Stimulated activated CD8-positive, alpha-beta memory T cell treated with anti-CD3 and anti-CD28 coated beads, Interleukin-2, amount 100 ng/mL, for 48 hours (primary cell): Measurements from ENCODE around the gene ZSWIM1.

Source experiments
- DNase-seq, 2 donors: peaks; one replicate each; pipeline ENCODE4 v3.0.0-alpha.2; 2020; ENCODE audit warnings: low read depth in 2 of 2

Gene ZSWIM1

DNA sequence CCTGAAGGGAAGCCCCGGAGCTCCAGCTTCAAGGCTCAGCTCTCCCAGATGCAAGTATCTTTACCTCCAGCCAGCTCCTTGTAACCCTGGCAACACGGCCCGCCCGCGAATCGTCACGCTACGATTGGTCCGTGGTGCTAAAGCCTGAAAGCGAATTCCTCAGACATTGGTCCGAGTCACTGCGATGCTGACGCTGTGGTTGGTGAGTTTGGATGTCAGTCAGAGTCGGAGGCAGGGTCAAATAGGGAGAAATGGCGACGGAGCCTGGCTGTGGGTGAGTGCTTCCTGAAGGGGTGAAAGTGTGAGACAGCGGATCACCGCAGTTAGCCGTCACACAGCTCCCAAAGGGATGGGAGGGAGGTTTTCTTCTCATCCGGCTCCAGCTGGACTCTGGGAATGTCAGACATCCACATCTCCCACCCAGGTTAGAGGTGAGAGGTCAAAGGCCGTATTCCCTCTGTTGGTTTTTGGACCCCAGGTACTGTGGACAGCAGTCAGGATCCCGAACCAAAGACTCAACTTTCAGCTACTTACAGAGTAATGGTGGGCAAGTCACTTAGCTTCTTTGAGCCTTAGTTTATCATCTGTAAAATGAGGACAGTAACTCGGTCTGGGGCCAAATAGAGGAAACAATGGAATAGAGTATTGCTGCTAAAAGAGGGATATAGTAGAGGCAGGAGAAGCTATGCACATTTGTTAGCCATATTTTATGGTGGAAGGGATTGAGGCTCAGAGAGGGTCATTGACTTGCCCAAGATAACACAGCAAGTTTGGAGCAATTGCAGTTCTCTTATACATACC lies at the start of gene ZSWIM1:
Gene ZSWIM1, plus strand, starts transcription at position 240 of the 801 bp plus-strand sequence. CDS start 1,366 bp downstream, outside the sequence.
- DNase-seq = peak; percentile 88 to 99

DNA sequence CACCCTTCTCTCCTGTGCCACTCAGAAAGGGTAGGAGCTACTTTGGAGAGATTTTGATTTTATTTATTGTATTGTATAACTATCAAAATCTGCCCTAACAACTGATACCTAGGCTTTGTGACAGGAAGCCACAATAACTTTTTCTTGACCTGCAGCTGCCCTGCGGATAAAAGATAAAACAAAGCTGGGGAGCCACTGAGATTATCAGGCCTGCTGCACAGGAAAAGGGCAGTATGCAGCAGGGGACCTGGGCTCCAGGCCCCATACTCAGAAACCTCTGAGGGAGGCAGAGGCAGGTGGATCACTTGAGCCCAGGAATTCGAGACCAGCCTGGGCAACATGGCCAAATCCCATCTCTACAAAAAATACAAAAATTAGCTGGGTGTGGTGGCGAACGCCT lies 48.4 kb upstream of the ZSWIM1 start:
- DNase-seq = no peak

DNA sequence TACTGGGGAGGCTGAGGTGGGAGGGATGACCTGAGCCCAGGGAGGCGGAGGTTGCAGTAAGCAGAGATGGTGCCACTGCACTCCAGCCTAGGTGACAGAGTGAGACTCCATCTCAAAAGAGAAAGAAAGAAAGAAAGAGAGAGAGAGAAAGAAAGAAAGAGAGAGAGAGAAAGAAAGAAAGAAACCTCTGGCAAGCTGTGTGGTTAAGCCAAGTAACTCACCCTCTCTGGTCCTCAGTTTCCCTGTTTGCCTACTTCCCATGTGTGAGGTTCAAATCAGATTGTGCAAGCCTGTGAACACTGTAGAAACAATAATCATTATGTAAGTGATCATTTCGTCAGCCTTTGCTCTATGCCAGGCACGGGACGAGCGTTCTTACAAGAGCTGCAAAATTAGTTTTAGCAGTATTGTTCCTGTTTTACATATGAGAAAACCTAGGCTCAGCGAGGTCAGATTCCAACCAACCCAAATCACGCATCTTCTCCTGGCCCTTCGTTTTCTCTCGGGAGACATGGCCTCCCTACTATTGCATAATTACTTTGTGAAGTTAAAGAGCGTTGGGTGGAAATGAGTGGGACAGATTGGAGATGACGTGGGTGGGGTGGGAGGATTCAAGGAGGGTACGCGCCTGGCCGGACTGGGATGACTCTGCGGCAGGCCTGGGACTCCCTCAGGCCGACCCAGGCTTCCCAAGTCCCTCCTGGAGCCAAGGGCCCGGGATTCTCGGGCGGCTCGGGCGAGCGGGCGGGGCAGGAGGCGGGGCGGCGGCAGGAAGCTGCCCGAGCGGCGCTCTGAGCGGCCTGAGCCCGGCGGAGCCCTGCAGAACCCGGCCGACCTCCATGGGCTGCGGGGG lies 47.8 kb upstream of the ZSWIM1 start, which contains the start of gene SNX21:
Gene SNX21, plus strand, starts transcription at position 770 of the 853 bp plus-strand sequence. CDS start 121 bp downstream, outside the sequence.
- DNase-seq = no peak

DNA sequence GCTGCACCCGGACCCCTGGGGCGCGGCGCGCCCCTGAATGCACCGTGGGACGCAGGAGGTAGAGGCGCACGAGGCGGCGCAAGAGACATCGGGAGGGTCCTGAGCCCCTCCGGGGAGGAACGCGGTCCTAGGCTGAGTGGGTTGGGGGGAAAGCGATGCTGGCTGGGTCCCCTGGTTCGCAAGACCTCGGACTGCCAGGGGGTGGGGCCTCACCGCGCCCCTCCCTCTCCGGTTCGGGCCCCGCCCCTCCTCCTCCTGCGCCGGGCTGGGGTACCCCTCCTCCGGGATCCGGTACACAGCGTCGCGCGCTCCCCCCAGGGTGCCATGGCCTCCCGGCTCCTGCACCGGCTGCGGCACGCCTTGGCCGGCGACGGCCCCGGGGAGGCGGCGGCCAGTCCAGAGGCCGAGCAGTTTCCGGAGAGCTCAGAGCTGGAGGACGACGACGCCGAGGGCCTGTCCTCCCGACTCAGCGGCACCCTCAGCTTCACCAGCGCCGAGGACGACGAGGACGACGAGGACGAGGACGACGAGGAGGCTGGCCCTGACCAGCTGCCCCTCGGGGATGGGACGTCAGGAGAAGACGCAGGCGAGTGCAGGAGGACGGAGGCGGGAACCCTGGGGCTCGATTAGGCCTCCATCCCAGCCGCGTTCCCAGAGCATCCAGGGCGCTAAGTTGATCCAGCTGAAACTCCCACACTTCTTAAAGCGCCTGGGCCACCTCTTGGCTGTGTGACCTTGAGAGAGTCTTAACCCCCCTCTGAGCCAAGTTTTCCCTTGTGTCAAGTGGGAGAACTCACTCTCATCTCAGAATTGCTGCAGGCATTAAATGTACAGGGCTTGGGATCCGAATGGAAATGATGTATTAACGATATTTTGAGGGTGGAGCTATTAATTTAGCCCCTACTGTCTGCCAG lies 46.9 kb upstream of the ZSWIM1 start:
- DNase-seq = no peak

DNA sequence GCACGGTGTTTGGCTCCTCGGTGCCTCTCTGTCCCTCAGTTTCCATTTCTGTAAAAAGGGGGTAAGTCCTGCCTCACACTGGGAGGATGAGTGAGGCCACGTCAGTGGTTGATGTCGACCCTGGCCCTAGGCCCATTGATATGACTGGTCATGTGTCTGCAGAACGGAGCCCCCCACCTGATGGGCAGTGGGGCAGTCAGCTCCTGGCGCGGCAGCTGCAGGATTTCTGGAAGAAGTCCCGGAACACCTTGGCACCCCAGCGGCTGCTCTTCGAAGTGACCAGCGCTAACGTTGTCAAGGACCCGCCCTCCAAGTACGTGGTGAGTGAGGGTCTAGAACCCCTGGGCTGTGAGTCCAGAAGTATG lies 46.2 kb upstream of the ZSWIM1 start:
- DNase-seq = no peak

DNA sequence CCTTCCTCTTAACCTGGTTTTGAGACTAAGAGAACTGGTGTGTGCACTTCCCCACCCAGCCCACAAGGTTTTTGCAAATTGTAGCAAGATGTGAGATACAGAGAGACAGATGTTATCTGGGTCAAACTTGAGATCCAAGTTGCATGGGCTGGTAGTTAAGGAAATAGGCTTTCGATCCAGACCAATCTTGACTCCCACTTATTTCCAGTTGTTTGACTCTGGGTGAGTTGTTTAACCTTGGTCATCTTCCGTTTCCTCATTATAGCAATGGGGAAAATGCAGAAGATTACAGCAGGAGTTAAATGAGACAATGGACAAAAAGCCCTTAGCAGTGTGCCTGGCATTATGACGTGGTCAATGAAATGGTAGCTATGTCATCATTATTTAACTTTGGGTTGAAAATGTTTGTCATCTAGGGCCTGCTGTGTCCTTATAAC lies 45.7 kb upstream of the ZSWIM1 start:
- DNase-seq = no peak

DNA sequence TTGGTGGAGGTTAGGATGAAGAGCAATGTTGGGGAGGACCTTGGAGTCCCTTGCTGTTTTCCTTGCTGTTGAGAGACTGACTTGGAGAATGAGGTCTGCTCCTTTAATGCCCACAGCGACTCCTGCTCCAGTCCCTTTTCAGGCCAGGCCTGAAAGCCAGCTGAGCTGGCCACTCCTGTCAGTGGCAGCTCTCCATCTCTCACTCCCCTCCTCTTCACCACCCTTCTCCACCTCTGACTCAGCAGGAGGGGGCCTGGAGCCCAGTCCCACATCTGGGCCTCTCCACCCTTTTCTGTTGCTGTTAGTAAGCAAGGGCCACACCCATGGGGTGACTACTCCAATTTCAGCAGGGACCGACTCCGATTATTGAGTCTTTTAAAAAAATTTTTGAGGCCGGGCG lies 45.2 kb upstream of the ZSWIM1 start:
- DNase-seq = no peak

DNA sequence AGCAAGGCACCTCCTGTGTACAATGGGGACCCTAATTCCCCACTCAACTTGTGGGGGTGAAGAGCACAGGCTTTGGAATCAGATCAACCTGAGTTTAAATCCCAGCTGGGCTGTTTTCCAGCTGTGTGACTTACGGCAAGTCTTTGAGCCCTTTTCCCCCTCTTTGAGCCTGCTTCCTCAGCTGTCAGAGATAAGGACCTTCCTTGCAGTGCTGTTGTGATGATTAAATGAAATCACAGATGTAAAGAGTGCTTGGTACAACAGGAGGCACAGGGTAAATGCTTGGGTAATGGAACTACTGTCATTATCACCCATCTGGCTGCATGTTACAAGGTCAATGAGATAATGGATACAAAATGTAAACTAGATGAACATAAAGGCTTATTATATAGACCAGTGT lies 44.2 kb upstream of the ZSWIM1 start:
- no peak for DNase-seq

DNA sequence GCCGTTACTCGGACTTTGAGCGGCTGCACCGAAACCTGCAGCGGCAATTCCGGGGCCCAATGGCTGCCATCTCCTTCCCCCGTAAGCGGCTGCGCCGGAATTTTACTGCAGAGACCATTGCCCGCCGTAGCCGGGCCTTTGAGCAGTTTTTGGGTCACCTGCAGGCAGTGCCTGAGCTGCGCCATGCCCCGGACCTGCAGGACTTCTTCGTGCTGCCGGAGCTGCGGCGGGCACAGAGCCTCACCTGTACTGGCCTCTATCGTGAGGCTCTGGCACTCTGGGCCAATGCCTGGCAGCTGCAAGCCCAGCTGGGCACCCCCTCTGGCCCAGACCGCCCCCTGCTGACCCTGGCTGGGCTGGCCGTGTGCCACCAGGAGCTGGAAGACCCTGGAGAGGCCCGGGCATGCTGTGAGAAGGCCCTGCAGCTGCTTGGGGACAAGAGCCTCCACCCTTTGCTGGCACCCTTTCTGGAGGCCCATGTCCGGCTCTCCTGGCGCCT lies 40.3 kb upstream of the ZSWIM1 start:
- no peak for DNase-seq

DNA sequence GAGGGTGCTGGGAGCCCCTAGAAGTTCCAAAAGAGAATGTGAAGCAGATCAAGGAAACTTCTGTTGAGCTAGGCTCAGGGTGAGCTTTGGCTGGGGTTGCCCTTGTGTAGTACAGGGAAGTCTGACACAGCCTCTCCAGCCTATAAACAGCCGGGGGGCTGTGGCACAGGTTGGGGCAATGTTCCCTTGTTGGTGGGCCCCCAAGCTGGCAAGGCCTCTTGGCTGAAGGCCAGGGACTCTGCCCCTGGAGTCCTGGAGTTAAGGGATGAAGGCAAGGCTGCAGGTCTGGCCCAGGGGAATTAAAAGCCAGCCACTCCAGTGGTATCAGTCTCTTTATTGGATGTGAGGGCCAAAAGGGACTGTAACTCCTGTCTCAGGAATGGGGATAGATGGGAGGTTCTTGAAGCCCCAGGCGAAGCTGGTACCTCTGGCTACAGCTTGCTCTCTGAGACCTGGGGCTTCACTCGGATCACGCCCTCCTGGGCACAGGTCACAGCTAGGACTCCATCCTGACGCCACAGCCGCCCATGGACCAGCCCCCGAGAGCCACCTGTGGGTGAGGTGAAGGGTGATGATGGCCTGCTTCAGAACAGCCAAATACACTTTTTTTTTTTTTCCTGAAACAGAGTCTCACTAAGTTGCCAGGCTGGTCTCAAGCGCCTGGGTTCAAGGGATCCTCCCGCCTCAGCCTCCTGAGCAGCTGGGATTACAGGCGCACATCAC lies 39.5 kb upstream of the ZSWIM1 start:
- DNase-seq = no peak

DNA sequence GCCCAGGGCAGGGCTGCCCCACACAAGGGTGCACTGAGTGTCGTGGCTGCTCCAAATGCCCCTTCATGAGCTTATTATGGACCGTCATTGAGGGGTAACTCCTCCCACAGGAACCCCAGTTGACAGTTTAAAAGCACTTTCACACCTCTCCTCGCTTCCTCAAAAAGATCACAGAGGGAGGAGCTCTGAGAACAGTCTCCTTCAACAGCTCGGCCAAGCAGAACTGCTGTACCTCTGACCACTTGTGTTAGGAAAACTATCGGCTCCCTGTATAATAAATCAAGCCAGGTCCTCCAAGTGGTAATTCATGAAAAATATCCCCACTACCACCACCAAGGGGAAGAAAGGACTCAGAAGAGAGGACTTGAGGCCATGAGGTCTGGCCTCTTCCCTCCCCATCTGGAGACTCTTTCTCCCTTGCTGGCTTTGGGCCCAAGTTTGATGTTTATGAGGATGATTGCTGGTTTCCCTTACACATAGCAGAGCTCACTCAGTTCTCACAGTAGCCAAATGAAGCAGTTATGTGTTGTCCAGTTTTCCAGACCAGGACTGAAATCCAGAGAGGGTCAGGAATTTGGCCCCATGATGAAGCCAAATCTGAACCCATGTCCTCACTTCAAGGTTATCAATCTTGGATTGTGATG lies 38.7 kb upstream of the ZSWIM1 start:
- no peak for DNase-seq

DNA sequence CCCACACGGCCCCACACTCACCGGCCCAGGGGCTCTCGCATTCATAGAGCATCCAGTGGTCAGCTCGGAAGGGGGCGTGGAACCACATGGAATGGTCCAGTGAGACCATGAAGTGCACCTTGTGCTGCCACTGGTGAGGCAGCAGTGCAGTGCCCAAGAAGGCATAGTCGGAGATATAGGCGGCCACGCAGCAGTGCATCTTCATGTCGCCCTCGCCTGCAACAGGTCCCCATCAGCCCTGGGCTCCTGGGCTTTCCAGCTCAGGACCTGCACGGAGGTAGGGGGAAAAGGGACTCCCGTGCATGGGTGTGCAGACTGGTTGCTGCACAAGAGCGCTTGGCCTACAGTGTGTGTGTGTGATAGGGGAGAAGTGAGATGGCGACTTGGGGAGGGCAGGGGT lies 37.5 kb upstream of the ZSWIM1 start:
- no peak for DNase-seq

DNA sequence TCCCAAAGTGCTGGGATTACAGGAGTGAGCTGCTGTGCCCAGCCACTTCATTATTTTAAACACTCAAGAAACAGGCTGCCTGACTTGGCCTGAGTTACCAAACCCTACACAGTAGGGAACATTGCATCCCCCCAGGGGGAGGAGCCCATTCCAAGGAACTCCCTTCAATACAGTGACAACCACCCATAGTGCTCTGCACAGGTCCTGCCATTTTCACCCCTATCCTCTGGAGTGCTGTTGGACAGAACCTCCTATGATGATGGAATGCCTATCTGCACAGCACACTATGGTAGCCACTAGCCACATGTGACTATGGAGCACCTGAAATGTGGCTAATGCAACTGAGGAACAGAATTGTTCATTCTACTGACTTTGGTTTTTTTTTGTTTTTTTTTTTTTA lies 35.6 kb upstream of the ZSWIM1 start:
- DNase-seq = no peak

DNA sequence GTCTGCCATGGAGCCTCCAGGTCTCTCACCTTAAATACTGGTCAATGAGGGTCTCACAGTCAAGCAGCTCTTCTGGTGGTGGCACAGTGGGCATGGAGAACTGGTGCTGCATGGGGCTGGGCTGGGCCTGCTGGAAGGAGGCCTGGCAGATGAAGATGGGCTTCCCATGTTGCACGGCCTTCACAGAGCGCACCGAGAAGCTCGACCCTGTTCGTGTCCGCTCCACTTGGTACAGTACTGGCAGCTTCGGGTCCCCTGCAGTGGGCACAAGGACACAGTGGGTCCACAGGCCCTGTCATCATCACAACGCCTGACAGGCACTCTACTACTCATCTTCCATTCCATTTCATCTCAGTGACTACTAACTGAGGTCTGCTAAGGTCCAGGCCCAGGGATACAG lies 32.6 kb upstream of the ZSWIM1 start:
- DNase-seq = no peak

DNA sequence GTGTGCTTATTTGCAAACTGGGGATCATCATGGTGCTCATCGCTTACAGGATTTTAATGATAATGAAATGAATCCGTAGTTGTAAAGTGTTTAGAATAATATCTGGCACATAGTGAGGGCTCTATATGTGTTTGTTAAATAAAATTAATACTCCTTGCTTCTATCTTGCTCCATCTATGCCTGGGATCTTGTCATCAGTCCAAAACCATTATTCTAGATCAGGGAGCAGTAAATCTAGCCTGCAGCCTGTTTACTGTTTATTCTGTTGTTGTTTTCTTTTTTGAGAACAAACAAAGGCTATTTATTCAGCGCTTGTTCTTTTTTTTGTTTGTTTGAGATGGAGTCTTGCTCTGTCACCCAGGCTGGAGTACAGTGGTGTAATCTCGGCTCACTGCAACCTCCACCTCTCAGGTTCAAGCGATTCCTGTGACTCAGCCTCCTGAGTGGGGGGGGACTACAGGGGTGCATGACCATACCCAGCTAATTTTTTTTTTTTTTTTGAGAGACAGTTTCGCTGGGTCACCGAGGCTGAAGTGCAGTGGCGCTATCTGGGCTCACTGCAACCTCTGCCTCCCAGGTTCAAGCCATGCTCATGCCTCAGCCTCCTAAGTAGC lies 32.0 kb upstream of the ZSWIM1 start:
- DNase-seq = no peak

DNA sequence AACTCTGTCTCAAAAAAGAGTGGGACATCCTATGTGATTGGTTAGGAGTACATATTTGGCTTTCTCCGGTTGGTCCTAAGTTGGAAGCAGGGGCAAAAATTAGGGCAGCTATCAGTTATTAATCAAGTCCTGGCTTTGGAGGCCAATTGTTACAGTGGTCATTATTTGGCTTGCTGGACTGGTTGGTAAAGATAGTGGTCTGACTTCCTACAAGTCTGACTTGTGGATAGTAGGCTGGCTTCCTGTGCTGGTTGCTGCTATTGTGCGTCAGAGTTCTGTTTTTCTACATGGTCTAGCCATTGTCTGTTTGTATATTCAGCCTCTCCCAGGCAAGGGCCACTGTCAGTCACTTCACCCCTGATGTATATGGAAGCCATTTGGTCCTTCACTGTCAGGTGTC lies 30.8 kb upstream of the ZSWIM1 start:
- no peak for DNase-seq

DNA sequence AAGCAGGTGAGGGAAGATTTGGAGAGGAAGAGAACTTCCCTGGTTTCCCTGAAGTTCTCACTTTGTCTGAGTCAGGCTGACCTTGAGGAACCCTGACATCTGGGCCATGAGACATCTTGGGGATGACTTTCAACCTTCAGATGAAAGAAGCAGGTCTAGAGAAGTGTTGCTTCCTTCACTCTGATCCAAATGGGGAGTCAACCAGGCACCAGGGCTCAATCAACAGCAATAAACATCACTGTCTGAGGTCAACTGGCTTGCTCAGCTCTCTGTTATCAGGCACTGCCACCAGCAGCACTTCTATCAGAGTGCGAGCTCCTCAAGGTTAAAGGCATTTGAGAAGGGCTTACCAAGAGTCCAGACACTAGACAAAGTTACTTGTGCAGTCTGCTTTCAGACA lies 30.1 kb upstream of the ZSWIM1 start:
- no peak for DNase-seq

DNA sequence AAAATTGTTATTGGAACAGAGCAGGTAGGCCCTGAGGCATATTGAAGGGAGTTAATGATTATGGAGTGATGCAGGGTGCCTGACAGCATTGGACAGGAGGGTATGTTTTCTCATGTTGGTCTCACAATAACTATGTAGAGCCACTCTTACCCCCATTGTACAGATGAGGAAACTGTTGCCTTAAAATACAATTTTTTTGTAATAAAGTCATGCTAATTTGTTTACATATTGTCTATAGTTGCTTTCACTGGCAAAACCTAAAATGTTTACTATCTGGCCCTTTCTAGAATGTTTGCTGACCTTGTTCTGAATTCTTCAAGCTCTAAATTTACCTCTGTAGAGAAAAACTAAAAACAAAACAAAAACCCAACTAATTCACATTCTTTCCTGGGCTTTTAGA lies 29.5 kb upstream of the ZSWIM1 start:
- no peak for DNase-seq

DNA sequence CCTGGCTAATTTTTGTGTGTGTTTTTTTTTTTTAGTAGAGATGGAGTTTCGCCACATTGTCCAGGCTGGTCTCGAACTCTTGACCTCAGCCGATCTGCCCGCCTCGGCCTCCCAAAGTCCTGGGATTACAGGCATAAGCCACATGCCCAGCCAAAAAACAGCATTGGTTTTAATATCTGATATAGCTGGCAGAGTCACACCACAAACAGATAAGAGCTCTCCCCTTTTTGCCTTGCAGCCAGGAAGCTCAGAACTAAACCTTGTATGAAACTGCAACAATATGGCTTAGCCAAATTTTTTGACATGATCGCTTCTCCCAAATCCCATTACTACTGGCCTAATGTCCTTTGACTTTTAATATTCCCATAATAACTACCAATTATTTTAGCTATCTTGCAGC lies 28.7 kb upstream of the ZSWIM1 start:
- DNase-seq = no peak

DNA sequence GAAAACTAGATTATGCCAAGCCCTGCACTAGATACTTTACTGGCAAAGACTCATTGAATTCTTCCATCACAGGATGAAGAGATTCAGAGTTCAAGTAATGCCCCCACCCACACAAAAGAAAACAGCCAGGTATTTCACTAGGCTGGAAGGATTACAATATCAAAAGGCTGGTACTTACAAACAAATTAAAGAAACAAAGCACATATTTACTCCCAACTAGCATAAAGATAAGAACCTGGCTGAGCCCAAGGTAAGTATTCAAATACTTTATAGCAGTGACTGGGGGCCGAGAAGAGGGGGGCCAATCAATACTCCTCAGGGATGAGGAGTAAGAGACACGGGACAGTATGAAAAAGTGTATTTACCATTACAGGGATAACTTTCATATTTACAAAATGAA lies 27.5 kb upstream of the ZSWIM1 start:
- no peak for DNase-seq
